ENCODE results near the gene CIAPIN1. TPM values are rescaled to one million over a fixed set of nuclear protein-coding genes. Genes with fewer than 3 reads are reported as not detected.

The CIAPIN1 gene
- total RNA-seq, 1 donor from 2014 or later = 60.9 TPM

DNA sequence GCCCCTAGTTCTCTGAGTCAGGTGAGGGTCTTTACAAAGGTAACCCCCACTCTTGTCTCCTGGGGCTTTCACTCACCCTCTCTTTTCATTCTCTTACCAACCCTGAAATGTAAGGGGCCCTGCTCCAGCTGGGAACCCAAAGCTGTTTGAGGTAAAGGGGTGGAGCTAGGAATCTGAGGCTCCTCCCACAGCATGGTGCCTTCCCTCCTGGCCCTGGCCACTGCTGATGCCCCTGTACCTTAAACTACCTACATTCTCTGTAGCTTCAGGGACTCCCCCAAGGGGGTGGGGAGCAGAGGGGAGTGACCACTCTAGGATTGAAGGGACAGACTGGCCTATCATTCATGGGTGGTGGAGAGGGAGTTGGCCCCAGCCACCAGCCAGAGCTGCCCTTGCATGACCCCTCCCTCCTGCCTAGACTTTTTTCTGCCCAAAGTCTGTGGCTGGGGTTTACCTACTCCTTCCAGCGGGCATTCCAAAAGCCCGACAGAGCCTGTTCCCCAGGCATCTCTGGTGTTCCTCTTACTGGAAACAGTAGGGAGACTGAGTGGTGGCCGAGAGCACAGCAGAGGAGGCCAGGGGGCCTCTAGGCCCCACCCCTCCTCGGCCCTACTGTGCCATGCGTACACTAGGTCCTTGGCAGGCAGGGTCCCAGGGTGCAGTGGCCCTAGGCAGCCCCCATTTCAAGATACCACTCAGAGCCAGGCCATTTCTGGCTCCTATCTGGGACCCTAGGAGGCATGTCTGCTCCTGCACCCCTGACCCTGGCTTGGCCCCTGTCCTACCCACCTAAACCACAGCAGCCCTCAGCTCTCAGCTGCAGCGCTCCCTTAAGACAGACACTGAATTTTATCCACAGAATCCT lies 29.6 kb upstream of the CIAPIN1 start:
- DNase-seq (ENCODE audit: low read depth in 2 of 2) = no peak

DNA sequence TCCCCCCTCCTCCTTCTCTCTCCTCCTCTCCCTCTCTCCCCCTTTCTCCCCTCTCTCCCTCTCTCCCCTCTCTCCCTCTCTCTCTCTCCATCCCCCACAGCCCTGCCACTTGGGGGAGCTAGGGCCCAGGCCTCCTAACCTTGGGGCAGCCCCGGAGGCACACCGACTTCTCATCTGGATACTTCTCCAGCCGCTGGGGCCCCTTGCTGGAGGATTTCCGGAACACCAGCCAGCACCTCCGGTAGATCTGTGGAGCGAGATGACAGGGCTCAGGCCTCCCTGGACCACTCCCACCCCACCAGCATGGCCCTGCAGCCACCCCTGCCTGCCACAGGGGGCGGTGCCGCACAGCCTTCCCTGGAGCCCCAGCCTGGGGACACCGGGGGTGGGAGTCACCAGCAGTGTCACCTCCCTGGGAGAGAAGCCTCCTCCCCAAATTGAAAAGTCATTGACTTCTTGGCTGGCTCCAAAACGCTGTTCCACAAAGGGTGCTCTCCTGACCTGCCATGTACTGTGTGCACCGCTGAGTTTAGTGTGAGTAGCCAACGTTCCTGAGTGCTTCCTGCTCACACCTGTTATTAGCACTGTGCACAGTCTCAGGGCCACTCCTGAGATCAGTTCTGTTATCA lies 28.6 kb upstream of the CIAPIN1 start:
- peak; percentile 72 to 75 for DNase-seq (ENCODE audit: low read depth in 2 of 2)

DNA sequence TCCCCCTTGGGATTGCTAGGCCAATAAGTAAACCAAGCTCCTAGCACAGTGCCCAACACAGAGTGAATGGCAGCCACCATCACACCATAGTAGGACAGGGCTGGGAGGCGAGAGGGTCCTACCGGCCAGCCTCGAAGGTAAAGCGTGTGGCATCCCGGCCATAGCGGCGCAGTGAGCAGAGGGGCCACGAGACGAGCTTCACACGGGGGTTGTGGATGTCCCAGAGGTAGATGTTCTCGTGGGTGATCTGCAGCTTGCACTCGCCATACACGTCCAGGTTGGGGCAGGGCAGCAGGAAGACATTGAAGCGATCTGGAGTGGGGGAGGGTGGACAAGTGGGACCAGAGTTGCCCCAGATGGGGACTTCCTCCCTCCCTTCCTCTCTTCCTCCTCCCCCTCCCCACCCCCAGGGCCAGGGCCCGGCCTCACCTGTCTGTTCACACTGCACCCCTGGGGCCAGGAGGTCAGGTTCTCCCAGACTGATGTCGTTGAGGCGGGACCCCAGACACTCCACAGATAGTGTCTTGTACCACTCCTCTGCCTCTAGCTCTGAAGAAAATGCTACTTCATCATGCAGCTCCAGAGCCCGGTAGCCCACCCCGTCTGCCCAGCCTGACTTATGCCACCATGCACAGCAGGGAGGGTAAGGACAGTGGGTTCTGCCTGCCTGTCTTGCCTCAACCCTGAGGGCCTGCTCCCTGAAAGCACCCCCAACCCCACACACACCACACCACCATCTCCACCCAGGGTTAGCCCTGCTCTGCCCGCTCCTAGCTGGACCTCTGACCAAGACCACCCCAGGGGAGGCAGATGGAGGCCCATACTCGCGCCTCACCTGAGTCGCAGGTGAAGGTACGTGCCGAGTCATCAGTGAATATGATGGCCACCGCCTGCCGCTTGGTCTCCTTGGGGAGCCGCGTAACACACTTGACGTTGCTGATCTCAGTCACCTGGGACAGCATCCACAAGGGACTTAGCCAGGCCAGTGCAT lies 27.8 kb upstream of the CIAPIN1 start:
- no peak for DNase-seq (ENCODE audit: low read depth in 2 of 2)

DNA sequence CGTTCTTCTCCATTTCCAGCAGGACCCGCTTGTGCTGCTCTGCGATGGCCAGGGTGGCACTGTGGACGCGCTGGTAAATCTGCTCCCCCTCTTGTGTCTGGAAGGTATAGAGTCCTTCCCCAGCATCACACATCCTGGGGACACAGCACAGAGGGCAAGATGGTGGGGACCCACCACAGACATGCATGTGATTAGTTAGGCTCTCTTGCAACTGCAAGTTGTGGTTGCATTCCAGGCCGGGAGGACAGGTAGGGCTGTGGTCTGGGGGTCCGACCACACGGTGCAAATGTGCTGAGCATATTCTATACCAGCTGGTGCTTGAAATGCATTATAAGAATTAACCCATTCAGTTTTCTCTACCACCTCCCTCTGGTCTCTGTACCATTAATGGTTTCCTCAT lies 26.7 kb upstream of the CIAPIN1 start:
- no peak for DNase-seq (ENCODE audit: low read depth in 2 of 2)

DNA sequence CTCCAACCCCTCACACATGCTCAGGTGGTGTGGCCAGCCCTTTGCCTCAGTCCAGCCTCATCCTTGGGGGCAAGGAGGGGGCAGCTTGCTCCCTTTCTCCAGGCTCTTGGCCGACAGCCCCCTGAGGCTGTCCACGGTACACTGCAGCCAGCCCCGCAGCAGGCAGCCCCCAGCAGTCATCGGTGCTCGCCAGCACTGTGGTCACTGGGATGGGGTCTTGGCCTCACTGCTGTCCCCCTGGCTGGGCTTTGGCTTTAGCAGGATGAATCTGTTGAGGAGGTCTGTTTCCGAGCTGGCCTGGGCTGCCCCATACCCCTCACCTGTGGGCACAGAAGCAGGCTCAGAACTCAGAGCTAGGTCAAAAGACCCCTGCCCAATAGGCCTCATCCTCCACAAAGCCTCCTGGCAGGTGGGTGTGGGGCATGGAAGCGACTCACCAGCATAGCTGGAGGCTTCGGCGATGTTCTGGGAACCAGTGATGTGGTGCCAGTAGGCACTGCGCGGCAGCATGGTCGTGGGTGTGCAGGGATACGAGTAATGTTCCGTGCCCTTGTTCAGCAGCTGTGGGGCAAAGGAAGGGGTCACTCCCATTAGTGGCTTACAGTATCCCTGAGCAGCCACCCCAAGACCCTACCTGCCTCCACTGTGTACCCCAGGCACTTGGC lies 26.1 kb upstream of the CIAPIN1 start:
- DNase-seq (ENCODE audit: low read depth in 2 of 2) = no peak

DNA sequence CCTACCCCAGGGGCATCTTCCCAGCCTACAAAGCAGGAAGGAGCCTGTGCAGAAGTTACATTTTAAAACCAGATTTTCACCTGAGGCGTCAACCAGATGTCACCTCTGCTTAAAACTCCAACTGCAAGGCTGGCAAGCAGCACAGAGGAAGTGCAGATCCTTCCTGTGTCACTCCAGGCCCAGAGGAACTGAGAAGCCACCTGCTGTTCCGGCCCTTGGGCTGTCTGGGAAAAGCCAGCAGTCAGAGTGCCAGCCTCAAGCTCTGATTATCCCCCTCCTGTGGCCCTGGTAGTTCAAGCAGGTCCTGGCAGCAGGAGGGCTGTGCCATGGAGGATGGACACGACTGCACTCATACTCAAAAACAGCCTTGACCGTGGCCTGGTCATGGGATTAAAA lies 25.5 kb upstream of the CIAPIN1 start:
- no peak for DNase-seq (ENCODE audit: low read depth in 2 of 2)

DNA sequence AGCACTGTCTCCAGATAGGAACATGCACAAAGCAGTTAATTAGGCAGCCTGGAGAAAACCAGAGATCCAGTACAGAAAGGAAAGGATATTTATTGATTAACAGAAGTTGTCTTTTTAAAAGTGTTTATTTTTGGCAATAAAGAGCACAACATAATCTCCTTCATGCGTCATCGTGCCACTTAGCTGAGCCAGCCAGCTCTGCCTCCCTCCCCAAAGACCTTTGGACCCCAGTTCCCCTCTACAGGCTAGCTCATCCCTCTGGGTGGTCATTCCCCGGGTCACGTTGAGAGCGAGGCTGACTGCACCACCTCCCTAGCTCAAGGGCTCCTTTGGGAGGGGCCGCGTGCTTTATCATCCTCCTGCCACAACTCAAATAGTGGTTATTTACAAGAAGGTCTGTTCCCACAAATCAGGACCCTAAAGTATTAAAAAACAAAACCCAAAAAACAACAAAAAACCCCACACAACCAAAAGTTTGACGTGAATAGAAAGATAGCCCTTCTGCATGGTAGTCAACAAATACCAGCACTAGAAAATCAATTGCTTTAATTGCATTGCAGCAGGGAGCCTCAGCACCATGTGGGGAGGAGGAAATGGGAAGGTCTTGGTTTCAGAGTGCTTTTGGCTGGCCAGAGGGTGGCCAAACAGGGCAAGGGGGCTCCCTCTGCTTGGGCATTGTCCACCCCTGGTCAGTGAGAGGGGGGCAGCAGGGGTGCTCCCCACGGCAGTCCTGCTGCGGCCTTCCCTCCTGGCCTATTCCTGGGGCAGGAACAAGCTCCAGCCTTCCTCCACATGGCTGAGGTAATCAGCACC lies 24.9 kb upstream of the CIAPIN1 start:
- DNase-seq (ENCODE audit: low read depth in 2 of 2) = no peak

DNA sequence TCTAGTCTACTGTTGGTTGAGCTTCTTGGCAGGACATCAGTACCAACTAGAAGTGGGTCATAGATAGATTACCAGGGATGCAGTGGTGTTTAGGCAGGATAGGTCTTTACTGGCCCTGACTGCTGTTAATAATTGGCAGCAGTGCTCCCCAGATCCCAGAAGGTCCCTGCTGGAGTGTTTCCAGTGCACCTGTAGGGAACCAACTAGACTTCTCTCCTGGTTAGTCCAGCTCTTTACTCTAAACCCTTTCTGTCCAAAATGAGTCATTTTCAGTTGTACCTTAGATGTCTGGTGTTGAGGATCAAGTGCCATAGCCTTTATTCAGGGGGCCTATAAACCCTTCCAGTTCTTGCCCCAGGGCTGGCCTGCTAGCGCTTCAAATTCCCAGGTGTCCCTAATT lies 24.0 kb upstream of the CIAPIN1 start:
- no peak for DNase-seq (ENCODE audit: low read depth in 2 of 2)

DNA sequence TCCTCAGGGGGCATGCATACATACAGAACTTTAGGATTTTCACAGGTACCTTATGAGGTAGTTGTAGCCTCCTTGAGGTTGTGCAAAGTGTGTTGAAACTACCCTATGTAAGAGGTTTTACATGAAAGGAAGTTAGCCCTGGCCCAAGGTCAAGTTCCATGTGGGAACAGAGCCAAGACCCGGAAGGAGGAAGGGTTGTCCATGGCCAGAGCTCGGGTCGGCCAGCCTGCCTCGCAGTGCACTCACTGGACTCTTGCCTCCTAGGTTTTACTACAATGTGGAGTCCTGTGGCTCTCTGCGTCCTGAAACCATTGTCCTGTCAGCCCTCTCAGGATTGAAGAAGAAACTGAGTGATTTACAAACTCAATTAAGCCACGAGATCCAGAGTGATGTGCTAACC lies 23.5 kb upstream of the CIAPIN1 start:
- DNase-seq (ENCODE audit: low read depth in 2 of 2) = peak; percentile 32 to 57

DNA sequence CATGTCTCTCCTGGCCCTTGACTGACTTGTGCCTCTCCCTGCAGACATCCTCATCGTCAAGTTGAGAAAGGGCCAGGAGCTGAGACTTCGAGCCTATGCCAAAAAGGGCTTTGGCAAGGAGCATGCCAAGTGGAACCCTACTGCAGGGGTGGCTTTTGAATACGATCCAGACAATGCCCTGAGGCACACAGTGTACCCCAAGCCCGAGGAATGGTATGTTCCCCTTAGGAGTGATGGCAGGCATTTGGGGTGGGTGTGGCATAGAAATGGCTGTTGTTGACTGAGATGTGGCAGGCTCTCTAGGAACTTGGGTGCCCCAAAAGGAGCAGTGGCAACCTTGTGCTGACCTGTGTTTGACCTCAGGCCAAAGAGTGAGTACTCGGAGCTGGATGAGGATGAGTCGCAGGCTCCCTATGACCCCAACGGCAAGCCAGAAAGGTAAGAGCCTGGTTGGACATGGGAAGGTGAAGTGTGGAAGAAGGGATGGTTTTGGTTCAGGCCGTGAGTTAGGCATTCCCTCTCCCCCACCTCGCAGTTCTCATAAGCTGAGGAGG lies 22.8 kb upstream of the CIAPIN1 start:
- no peak for DNase-seq (ENCODE audit: low read depth in 2 of 2)

DNA sequence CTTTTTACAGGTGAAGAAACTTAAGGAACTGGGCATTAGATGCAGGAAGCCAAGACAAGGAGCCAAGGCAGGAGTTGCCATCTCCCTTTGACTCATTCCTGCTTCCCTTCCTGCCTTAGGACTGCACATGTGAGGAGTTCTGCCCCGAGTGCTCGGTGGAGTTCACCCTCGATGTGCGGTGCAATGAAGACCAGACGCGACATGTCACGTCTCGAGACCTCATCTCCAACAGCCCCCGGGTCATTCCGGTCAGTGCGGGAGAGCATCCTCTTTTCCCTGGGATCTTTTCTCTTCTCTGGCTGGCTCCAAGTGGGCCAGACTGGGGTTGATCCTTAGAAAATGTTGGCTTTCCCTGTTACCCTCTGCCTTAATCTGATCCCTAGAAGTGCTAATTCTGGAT lies 21.9 kb upstream of the CIAPIN1 start:
- DNase-seq (ENCODE audit: low read depth in 2 of 2) = no peak

DNA sequence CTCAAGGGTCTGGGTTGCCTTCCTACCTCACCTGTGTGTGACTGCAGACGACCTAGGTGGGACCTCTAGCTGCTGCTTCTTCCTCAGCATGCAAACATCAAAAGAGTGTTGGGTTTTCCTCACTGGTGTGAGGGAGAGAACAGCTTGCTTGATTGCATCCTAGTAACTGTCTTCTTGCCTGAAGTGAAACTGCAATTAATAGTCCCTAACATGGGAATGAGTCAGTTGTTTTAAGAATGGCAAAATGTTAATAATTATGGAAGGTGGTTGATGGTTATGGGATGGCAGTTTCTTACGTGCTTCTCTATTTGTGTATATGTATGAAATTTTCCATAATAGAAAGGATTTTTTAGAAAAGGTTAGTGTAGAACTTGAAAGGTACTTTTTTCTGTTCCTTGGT lies 21.2 kb upstream of the CIAPIN1 start:
- no peak for DNase-seq (ENCODE audit: low read depth in 2 of 2)

DNA sequence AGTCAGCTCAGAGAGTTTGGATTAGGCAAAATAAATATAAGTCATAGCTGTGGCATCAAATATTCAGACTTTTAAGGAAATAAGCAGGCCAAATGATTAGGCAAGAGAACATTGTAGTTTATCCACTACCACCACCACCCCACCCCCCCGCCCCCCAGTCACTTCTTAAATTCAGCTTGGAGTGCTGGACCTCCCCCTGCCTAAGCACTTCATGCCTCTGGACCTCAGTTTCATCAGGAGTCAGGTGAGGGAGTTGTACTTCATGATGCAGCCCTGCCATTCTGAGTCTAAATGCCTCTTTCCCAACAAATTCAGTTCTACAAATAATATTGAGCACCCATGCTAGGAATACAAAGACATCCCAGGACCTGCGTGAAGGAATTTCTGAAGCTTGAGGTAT lies 17.3 kb upstream of the CIAPIN1 start:
- no peak for DNase-seq (ENCODE audit: low read depth in 2 of 2)

DNA sequence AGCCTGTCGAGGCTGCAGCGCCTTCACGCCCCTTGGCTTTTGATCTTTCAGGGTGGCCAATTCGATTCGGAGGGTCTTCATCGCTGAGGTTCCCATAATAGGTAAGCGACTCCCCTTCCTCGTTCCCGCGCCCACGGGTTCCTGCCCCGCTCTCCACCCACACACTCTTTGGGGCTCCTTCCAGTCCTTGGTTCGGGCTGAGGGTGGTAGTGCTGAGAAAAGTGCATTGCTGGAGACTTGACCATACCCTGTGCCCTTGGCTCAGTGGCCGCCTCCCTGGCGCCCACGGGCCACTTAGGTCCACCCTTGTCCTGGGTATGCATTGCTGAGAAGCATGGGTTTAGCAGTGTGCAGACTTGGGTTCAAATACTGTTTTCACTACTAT lies 15.8 kb upstream of the CIAPIN1 start:
- peak; percentile 16 to 25 for DNase-seq (ENCODE audit: low read depth in 2 of 2)

DNA sequence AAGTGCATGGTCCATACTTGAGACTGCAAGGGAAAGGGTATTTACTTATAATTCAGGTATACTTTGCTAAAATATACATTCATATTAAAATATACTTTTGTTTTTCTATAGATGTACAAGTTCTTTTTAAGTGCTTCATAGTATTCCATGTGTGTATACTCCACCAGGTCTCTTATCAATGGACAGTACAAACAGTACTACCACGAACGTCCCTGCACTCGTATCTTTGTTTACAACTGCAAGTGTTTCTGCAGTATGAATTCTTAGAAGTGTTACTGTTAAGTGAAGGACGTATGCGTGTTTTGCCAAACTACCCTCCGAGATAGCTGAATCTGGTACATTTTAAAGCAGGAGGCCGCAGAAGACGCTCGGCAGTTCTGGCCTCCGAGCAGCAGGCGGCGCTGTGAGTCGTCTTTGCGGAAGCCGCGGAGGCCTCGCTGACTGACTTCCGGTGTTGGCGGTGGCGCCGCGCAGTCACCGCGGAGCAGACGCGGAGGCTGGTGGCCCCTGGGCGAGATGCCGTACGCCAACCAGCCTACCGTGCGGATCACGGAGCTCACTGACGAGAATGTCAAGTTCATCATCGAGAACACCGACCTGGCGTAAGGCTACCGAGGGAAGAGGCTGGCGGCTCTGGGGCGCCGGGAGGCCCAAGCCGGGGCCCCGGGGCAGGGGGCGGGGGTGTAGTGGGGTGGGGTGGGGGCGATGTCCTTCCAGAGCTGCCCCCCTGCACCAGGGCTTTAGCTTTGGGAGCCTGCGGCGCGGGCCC lies 15.2 kb upstream of the CIAPIN1 start, which contains the start of gene POLR2C:
Gene POLR2C (plus strand): TSS at position 471 of the 769 bp plus-strand sequence. CDS start 46 bp downstream, at position 517.
- peak; percentile 90 to 93 for DNase-seq (ENCODE audit: low read depth in 2 of 2)

DNA sequence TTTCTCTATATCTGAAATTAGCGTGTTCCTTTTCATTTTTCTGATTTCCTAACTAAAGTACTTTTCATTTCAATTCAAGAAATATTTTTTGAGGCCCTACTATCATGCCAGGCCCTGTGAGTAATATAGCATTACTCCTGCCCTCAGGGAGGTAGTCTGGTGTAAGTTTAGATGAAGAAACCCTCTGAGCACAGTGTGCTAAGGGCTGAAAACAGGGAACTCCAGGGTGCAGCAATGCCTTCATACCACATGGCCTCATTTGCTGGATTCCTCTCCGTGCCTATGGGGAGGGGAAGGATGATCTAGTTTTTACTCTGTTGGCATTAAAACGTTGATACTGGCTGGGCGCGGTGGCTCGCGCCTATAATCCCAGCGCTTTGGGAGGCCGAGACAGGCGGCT lies 4.8 kb upstream of the CIAPIN1 start:
- DNase-seq (ENCODE audit: low read depth in 2 of 2) = no peak

DNA sequence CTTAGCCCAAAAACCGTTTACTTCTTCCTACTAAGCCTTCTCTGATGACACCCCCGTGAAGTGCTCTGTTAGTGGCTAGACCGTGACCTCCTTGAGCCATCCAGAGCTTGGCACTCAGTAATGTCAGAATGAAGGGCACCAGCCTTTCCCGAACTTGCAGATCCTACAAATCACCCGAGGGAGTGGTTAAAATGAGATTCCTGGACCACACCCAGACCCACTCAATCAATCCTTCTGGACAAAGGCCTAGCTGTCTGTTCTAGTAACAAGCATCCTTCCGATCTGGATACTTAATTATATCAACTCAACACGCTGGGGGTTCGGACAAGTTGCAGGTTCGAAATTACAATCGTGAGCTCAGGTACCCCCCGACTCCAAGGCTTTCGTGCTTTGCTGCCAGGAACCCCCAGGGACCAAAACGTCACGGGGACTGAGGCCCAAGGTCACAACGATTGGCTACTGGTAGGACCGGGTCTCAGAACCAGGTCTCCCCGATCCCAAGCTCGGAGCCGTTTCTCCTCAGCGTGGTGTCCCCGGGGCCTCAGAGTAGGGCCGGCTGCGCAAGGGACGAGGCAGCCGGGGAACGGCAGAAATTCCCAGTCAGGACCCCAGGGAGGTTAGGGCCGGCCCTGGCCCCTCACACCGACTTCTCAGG lies 527 bp downstream of the CIAPIN1 start:
- DNase-seq (ENCODE audit: low read depth in 2 of 2) = peak; percentile 37 to 38

DNA sequence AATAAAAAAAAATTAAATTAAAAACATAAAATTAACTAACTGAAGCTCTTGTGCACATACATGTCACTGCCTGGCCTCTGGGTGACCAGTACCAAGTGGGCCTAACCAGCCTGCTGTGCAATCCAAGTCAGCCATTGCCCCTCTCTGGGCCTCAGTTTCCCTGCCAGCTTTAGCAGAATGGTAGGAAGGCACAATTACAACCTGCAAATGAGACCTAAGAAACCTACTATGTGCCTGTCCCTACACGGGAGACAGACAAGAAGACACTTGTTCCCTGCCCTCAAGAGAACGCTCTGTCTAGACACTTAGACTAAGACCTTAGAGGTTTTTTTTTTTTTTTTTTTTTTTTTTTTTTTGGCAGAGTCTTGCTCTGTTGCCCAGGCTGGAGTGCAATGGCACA lies 1.7 kb downstream of the CIAPIN1 start:
- DNase-seq (ENCODE audit: low read depth in 2 of 2) = no peak

DNA sequence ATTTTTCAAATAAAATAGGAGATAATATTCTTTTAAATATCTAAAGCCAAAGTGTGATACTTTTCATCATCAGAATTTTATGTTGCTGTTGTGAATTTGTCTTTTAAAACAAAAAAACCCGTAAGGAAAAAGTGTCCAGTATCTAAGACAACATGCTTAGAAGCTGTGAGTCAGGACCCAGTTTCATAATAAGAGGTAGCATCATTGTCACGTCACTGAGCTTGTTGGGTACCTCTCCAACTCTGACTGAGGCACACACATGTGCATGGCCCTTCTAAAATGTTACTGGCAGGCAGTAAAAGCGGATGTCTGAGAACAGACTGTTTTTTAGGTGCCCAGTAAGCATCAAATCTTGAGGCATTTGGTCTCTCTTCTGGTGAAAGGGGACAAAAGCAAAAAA lies 2.5 kb downstream of the CIAPIN1 start:
- DNase-seq (ENCODE audit: low read depth in 2 of 2) = no peak

Measured in lung microvascular endothelial cell (primary cell).